Naive B cell (primary cell): Measurements from ENCODE around the gene PEAK1. TPM values are rescaled to one million over a fixed set of nuclear protein-coding genes. Genes with fewer than 3 reads are reported as not detected.

Source experiments
- ATAC-seq, 2 donors: fragments of 150-1000 bp; cut with Tn5 transposase; 2 replicates each; pipeline ENCODE4 v1.10.0; 2021; ENCODE audit warnings: low read depth in 2 of 2, mild to moderate bottlenecking in 2 of 2, moderate library complexity in 2 of 2
- DNase-seq: peaks from one replicate; pipeline ENCODE4 v3.0.0; 2022
- H3K27ac Mint-ChIP-seq, 6 donors: one replicate each; pipeline ENCODE4 v1.8.0; 2020 to 2022; ENCODE audit warnings: mild to moderate bottlenecking in 6 of 6, mixed read lengths in 6 of 6, moderate library complexity in 5 of 6, inconsistent platforms in 2 of 6
- H3K27me3 Mint-ChIP-seq, 3 donors: one replicate each; pipeline ENCODE4 v1.8.0; 2021 to 2022; ENCODE audit warnings: mixed read lengths in 3 of 3, mild to moderate bottlenecking in 1 of 3
- H3K36me3 Mint-ChIP-seq, 2 donors: one replicate each; pipeline ENCODE4 v1.8.0; 2020 to 2022; ENCODE audit warnings: mixed read lengths in 2 of 2, inconsistent platforms in 1 of 2, mild to moderate bottlenecking in 1 of 2
- H3K4me1 Mint-ChIP-seq, 3 donors: one replicate each; pipeline ENCODE4 v1.8.0; 2020 to 2022; ENCODE audit warnings: mixed read lengths in 3 of 3, inconsistent platforms in 1 of 3, mild to moderate bottlenecking in 1 of 3, moderate library complexity in 1 of 3
- H3K4me3 Mint-ChIP-seq, 8 donors: one replicate each; pipeline ENCODE4 v1.8.0; 2020 to 2022; ENCODE audit warnings: mild to moderate bottlenecking in 8 of 8, mixed read lengths in 8 of 8, moderate library complexity in 8 of 8, inconsistent platforms in 2 of 8
- H3K9me3 Mint-ChIP-seq, 7 donors: one replicate each; pipeline ENCODE4 v1.8.0; 2020 to 2022; ENCODE audit warnings: mixed read lengths in 7 of 7, mild to moderate bottlenecking in 5 of 7, inconsistent platforms in 2 of 7, moderate library complexity in 1 of 7
- polyA plus RNA-seq, 6 donors: library from polyadenylated mRNA; unstranded; fragments of 300-500 nt; fragmentation: Illumina TruSeq; gene quantifications; one replicate each; pipeline ENCODE4 v1.2.3, GENCODE V29; 2021; ENCODE audit warnings: low read depth in 6 of 6

PEAK1 gene
- polyA plus RNA-seq, 6 donors from 2014 or later, result 3.4 to 6.2 (median 4.2) TPM; not detected in 1

DNA sequence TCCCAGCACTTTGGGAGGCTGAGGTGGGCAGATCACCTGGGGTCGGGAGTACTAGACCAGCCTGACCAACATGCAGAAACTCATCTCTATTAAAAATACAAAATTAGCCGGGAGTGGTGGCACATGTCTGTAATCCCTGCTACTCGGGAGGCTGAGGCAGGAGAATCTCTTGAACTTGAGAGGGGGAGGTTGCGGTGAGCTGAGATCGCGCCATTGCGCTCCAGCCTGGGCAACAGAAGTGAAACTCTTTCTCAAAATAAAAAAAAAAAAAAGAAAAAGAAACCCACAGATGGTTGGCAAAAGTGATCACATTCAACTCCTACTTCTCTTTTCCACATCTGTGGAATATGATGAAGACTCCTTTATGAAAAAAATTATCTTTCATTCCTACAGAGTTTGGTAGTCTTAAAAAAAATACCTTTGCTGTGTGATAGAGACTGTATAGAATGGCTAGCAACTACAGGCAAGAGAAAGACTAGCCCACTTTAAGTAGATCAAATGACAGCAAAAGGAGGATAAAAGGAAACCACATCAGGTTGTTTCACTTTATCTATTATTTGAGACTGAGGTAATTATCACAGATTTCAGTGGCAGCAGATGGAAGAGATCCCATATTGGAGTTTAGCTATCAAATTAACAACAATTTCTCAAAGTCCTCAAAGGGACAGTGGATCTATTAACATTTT is 176.0 kb downstream of the PEAK1 start:
- ATAC-seq (peak in 1 of 2 donors; percentile 32), DNase-seq (peak; percentile 6)
- peak overlapping the region in 2 of 6 donors; percentile 76 to 81 for H3K27ac Mint-ChIP-seq
- H3K9me3 Mint-ChIP-seq, result peaks cover 0 to 2% (median 0%) of the 10 kb centered on the region in 7 donors
- peaks cover 8 to 18% (median 14%) of the 10 kb centered on the region in 3 donors for H3K4me1 Mint-ChIP-seq
- peaks cover 0 to 6% of the 10 kb centered on the region in 2 donors for H3K36me3 Mint-ChIP-seq
- no peaks in the 10 kb centered on the region for H3K27me3 Mint-ChIP-seq
- H3K4me3 Mint-ChIP-seq, result no peak overlapping the region

DNA sequence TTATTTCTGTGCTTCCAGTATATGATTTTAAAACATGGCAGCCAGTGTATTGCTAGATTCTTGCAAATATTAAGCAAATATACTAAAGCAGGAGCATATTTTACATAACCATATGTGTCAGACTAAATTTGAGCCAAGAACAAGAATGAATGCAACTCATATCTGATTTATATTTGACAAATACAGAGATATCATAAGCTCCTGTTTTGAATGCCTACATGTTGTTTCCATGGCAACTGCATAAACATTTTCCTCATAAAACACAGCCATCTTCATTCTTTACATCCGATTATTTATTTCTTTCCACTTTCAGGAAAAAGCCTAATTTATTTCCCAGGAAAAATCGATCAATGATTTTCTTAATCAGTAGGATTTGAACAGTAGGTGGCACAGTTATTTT is 176.8 kb downstream of the PEAK1 start:
- H3K9me3 Mint-ChIP-seq, result peaks cover 0 to 2% (median 0%) of the 10 kb centered on the region in 7 donors
- no peak overlapping the region for H3K4me3 Mint-ChIP-seq
- no peak for DNase-seq
- no peaks in the 10 kb centered on the region for H3K27me3 Mint-ChIP-seq
- no peak for ATAC-seq
- H3K4me1 Mint-ChIP-seq, result peaks cover 8 to 18% (median 14%) of the 10 kb centered on the region in 3 donors
- H3K36me3 Mint-ChIP-seq, result peaks cover 0 to 14% of the 10 kb centered on the region in 2 donors
- H3K27ac Mint-ChIP-seq, result no peak overlapping the region

DNA sequence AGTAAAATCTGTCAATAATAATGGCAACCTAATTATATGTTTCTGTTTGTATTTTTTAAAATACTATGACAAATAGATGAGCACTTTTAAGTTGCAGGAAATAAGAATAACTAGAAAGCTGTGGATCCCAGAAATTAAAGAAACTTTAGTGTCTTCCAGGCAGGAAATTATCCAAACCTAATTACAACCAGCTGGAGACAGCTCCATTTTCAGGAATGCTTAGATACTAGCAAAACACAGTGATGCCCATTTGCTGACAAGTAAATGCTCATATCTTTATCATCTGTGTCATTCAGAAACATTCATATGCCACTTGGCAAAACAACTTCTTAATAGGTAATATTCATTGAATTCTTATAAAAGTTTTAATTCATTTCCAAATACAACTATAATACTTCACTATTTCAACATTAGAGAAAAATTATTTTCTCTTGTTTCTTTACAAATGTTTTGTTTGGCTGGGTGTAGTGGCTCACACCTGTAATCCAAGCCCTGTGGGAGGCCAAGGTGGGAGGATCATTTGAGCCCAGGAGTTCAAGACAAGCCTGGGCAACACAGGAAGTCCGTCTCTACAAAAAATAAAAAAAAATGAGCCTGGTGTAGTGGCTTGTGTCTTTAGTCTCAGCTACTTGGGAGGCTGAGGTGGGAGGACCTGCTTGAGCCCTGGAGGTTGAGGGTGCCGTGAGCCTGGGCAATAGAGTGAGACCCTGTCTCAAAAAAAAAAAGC is 179.9 kb downstream of the PEAK1 start:
- no peak for DNase-seq
- Mint-ChIP-seq H3K27ac (no peak overlapping the region), H3K4me1 (peaks cover 7 to 18% (median 12%) of the 10 kb centered on the region in 3 donors), H3K36me3 (peaks cover 6 to 13% of the 10 kb centered on the region in 2 donors), H3K9me3 (peaks cover 0 to 10% (median 2%) of the 10 kb centered on the region in 7 donors), H3K4me3 (no peak overlapping the region), H3K27me3 (no peaks in the 10 kb centered on the region)
- ATAC-seq, result no peak

GRCh38 chr15:77235566-77235965 is 184.3 kb downstream of the PEAK1 start:
- Mint-ChIP-seq H3K9me3 (peaks cover 0 to 12% (median 1%) of the 10 kb centered on the region in 7 donors), H3K27me3 (no peaks in the 10 kb centered on the region), H3K27ac (no peak overlapping the region), H3K4me3 (no peak overlapping the region), H3K36me3 (peaks cover 8 to 21% of the 10 kb centered on the region in 2 donors), H3K4me1 (peaks cover 13 to 17% (median 16%) of the 10 kb centered on the region in 3 donors)
- ATAC-seq (no peak), DNase-seq (no peak)

DNA sequence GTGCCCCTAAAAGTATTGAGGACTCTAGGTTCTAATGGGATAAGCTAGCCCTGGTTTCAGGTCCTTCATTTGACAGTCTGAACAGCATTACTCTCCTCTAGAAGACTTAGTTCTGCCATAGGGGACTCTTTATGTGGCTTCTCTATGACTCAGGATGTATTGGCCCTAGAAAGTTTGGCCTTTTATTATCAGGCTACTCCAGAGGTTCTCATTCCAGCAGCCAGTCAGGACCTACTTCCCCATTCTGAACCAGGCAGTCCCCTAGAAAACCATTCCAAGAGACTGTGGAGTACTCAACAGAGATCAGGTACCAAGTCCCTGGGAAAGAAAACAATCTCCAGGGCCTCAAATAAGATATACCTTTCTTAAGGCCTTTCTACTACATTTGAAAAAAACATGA is 191.1 kb downstream of the PEAK1 start:
- Mint-ChIP-seq H3K9me3 (no peaks in the 10 kb centered on the region), H3K36me3 (peaks cover 0 to 5% of the 10 kb centered on the region in 2 donors), H3K27me3 (no peaks in the 10 kb centered on the region)

GRCh38 chr15:77226652-77227051 is 193.3 kb downstream of the PEAK1 start:
- DNase-seq (no peak), ATAC-seq (no peak)
- Mint-ChIP-seq H3K9me3 (no peaks in the 10 kb centered on the region), H3K4me1 (peaks cover 12 to 13% (median 13%) of the 10 kb centered on the region in 3 donors), H3K4me3 (no peak overlapping the region), H3K36me3 (no peaks in the 10 kb centered on the region), H3K27me3 (no peaks in the 10 kb centered on the region), H3K27ac (no peak overlapping the region)

More for the DNA sequence above, 191.1 kb downstream of the PEAK1 start:
- H3K27ac Mint-ChIP-seq, result no peak overlapping the region
- no peak overlapping the region for H3K4me3 Mint-ChIP-seq
- DNase-seq, result no peak
- ATAC-seq, result no peak
- peaks cover 22 to 30% (median 28%) of the 10 kb centered on the region in 3 donors for H3K4me1 Mint-ChIP-seq

DNA sequence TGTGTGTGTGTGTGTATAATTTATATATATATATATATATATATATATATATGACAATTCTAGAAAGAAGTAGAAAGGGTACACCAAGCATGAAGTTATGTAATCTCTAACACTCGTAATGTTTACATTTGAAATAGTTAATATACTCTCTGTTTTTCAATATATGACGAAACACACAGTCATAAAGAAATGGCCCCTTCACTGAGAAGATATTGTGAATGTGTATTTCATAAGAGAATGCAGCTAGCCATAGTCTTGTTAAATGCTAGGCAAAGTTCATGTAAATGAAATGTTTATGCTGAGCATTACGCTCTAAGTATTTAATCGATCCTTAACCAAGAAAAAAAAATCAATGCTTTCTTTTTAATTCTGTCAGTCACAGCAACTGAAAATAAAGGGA is 194.3 kb downstream of the PEAK1 start:
- H3K27ac Mint-ChIP-seq, result no peak overlapping the region
- ATAC-seq, result no peak

GRCh38 chr15:77225088-77225487 is 194.8 kb downstream of the PEAK1 start:
- H3K9me3 Mint-ChIP-seq, result no peaks in the 10 kb centered on the region
- no peaks in the 10 kb centered on the region for H3K36me3 Mint-ChIP-seq
- peak overlapping the region in 1 of 8 donors; percentile 7 for H3K4me3 Mint-ChIP-seq
- DNase-seq, result no peak
- H3K4me1 Mint-ChIP-seq, result peaks cover 10 to 13% (median 12%) of the 10 kb centered on the region in 3 donors
- H3K27me3 Mint-ChIP-seq, result no peaks in the 10 kb centered on the region
- H3K27ac Mint-ChIP-seq, result peak overlapping the region in 1 of 6 donors; percentile 31
- ATAC-seq, result no peak

More for the DNA sequence above, 194.3 kb downstream of the PEAK1 start:
- Mint-ChIP-seq H3K27me3 (no peaks in the 10 kb centered on the region), H3K4me1 (peaks cover 10 to 13% (median 12%) of the 10 kb centered on the region in 3 donors), H3K36me3 (no peaks in the 10 kb centered on the region), H3K9me3 (no peaks in the 10 kb centered on the region), H3K4me3 (no peak overlapping the region)
- DNase-seq, result no peak

DNA sequence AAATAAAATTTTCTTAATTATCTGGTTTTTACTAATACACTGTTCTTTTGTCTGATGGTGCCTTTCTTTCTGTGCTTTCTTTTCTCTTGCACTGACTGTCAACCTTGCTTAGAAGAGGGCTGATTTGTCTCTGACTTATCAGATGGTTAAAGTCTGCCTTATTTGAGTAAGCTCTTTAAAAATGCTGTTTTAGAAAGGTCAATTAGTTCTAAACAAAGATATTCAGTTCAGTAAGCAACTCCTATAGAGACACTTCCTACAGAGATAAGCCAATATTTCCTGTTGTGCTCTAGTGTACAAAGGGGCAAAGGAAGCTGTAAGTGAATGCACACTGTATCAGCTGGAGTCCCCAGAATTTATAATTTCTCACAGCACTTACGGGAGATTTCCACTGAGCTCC is 195.6 kb downstream of the PEAK1 start:
- DNase-seq (no peak), ATAC-seq (no peak)
- H3K4me1 Mint-ChIP-seq, result peaks cover 10 to 13% (median 12%) of the 10 kb centered on the region in 3 donors
- H3K27me3 Mint-ChIP-seq, result no peaks in the 10 kb centered on the region
- H3K36me3 Mint-ChIP-seq, result no peaks in the 10 kb centered on the region
- no peak overlapping the region for H3K27ac Mint-ChIP-seq
- no peak overlapping the region for H3K4me3 Mint-ChIP-seq
- H3K9me3 Mint-ChIP-seq, result no peaks in the 10 kb centered on the region

- Mint-ChIP-seq H3K4me1 (peaks cover 10 to 13% (median 10%) of the 10 kb centered on the region in 3 donors), H3K36me3 (peaks cover 0 to 1% of the 10 kb centered on the region in 2 donors), H3K27me3 (no peaks in the 10 kb centered on the region), H3K4me3 (no peak overlapping the region), H3K9me3 (no peaks in the 10 kb centered on the region), H3K27ac (no peak overlapping the region)
- no peak for ATAC-seq
- DNase-seq, result no peak
These were observed 198.2 kb downstream of the PEAK1 start for GRCh38 chr15:77221708-77222107.

DNA sequence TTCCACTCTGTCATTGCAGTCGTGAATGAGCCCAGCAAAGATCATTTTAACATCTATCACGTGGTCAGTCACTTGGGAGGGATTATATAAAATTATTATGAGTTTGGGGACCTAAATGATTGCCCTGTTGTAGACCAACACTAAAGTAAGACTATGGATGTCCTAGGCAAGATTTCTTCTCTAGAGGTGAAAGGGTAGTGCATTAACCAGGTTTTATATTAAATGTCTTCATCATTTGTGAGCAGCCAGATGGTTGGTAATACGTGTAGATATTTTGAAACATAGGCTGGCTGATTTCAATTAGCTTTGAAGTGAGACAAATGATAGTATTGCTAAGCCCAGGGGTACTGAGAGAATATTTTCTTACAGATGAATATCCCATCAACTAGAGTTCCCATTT is 198.7 kb downstream of the PEAK1 start:
- DNase-seq (no peak), ATAC-seq (no peak)
- Mint-ChIP-seq H3K27me3 (no peaks in the 10 kb centered on the region), H3K36me3 (peaks cover 0 to 6% of the 10 kb centered on the region in 2 donors), H3K9me3 (no peaks in the 10 kb centered on the region), H3K4me3 (no peak overlapping the region), H3K27ac (no peak overlapping the region), H3K4me1 (peaks cover 8 to 13% (median 10%) of the 10 kb centered on the region in 3 donors)

DNA sequence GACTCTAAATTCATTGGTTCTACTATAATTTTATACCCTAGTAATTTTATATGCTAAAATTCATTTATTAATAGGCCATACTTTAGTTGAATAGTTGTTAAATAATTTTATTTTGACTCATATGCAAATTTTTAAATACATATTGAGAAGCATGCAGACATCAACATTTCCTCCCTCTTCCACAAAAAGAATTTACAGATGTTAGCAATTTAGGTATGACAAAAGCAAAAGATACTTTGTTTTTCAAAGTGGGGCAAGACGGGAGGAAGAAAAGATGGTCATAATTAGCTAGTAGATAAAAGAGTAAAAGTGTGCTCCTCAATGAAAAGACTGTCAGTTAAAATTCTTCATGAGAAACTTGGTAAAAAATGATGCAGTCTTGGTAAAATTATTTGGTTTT is 200.1 kb downstream of the PEAK1 start:
- ATAC-seq, result no peak
- no peak overlapping the region for H3K27ac Mint-ChIP-seq
- H3K4me1 Mint-ChIP-seq, result peaks cover 3 to 7% (median 6%) of the 10 kb centered on the region in 3 donors
- no peaks in the 10 kb centered on the region for H3K9me3 Mint-ChIP-seq
- no peak overlapping the region for H3K4me3 Mint-ChIP-seq
- peaks cover 0 to 10% of the 10 kb centered on the region in 2 donors for H3K36me3 Mint-ChIP-seq
- H3K27me3 Mint-ChIP-seq, result no peaks in the 10 kb centered on the region
- DNase-seq, result no peak

GRCh38 chr15:77209221-77209620 is 210.7 kb downstream of the PEAK1 start:
- peaks cover 0 to 23% of the 10 kb centered on the region in 2 donors for H3K36me3 Mint-ChIP-seq
- no peak overlapping the region for H3K27ac Mint-ChIP-seq
- peaks cover 0 to 3% (median 0%) of the 10 kb centered on the region in 7 donors for H3K9me3 Mint-ChIP-seq
- ATAC-seq (no peak), DNase-seq (no peak)
- H3K4me3 Mint-ChIP-seq, result no peak overlapping the region
- peaks cover 0 to 4% (median 0%) of the 10 kb centered on the region in 3 donors for H3K4me1 Mint-ChIP-seq
- H3K27me3 Mint-ChIP-seq, result no peaks in the 10 kb centered on the region

GRCh38 chr15:77208241-77208640 is 211.7 kb downstream of the PEAK1 start:
- ATAC-seq, result no peak
- DNase-seq, result no peak
- H3K4me3 Mint-ChIP-seq, result no peak overlapping the region
- H3K27me3 Mint-ChIP-seq, result no peaks in the 10 kb centered on the region
- peaks cover 0 to 3% (median 0%) of the 10 kb centered on the region in 7 donors for H3K9me3 Mint-ChIP-seq
- H3K36me3 Mint-ChIP-seq, result peaks cover 0 to 23% of the 10 kb centered on the region in 2 donors
- H3K27ac Mint-ChIP-seq, result no peak overlapping the region
- peaks cover 0 to 4% (median 0%) of the 10 kb centered on the region in 3 donors for H3K4me1 Mint-ChIP-seq
